Fibroblast of lung (primary cell): Measurements from ENCODE around the gene NR0B2. TPM values are rescaled to one million over a fixed set of nuclear protein-coding genes. Genes with fewer than 3 reads are reported as not detected.

Source experiments
- DNase-seq, 2 donors: peaks; one replicate each; pipeline versions ENCODE4 v3.0.0 to v3.0.0-alpha.2; 2010; ENCODE audit warnings: low read depth in 2 of 2
- H2AFZ ChIP-seq: 2 replicates; pipeline ENCODE4 v1.5.1; 2012; ENCODE audit warnings: low read length, control low read depth, inconsistent platforms
- H3K27ac ChIP-seq: 2 replicates; pipeline ENCODE4 v1.5.1; 2011; ENCODE audit warnings: low read length, control low read depth; ENCODE audit not compliant: insufficient read depth
- H3K27me3 ChIP-seq: 2 replicates; pipeline ENCODE4 v1.5.1; 2011; ENCODE audit warnings: mild to moderate bottlenecking, low read length; ENCODE audit not compliant: control insufficient read depth, insufficient read depth
- H3K36me3 ChIP-seq: 2 replicates; pipeline ENCODE4 v1.5.1; 2011; ENCODE audit warnings: low read length; ENCODE audit not compliant: control insufficient read depth, insufficient read depth
- H3K4me1 ChIP-seq: 2 replicates; pipeline ENCODE4 v1.5.1; 2011; ENCODE audit warnings: low read length; ENCODE audit not compliant: control insufficient read depth, insufficient read depth; ENCODE audit errors: extremely low read depth
- H3K4me2 ChIP-seq: 2 replicates; pipeline ENCODE4 v1.5.1; 2011; ENCODE audit warnings: low read length, control low read depth; ENCODE audit not compliant: insufficient read depth; ENCODE audit errors: extremely low read depth
- H3K4me3 ChIP-seq, 4 experiments: fragments of 200-600 bp in 1 of 4; sonication (generic) in 1 of 4; replicated peaks in 1 of 4; 2 replicates each; pipeline ENCODE4 v1.5.1; 2011 to 2016; ENCODE audit warnings: low read length in 4 of 4, low read depth in 3 of 4, mild to moderate bottlenecking in 3 of 4, control low read depth in 2 of 4, inconsistent platforms in 1 of 4, mixed read lengths in 1 of 4; ENCODE audit not compliant: insufficient read depth in 1 of 4; ENCODE audit errors: control extremely low read depth in 1 of 4
- H3K79me2 ChIP-seq: 2 replicates; pipeline ENCODE4 v1.5.1; 2012; ENCODE audit warnings: mild to moderate bottlenecking, low read length, inconsistent platforms; ENCODE audit not compliant: control insufficient read depth, insufficient read depth
- H3K9ac ChIP-seq: 2 replicates; pipeline ENCODE4 v1.5.1; 2011; ENCODE audit warnings: mild to moderate bottlenecking, low read length, control low read depth; ENCODE audit not compliant: insufficient read depth
- H3K9me3 ChIP-seq: 2 replicates; pipeline ENCODE4 v1.5.1; 2012; ENCODE audit warnings: low read depth, low read length; ENCODE audit not compliant: control insufficient read depth, insufficient read depth
- H4K20me1 ChIP-seq: 2 replicates; pipeline ENCODE4 v1.5.1; 2011; ENCODE audit warnings: low read length; ENCODE audit not compliant: control insufficient read depth, insufficient read depth; ENCODE audit errors: extremely low read depth
- EZH2 ChIP-seq: IDR thresholded peaks from 2 replicates; pipeline ENCODE4 v1.5.1; 2012; ENCODE audit warnings: low read length, control low read depth, mild to moderate bottlenecking; ENCODE audit errors: missing control alignments
- polyA plus RNA-seq, 2 donors: library from polyadenylated mRNA; depleted of rRNA in 1 of 2; stranded (reverse) in 1 of 2; unstranded in 1 of 2; fragments of >200 nt; gene quantifications; 2 replicates each; pipeline ENCODE4 v1.2.1, GENCODE V29; 2011 to 2012; ENCODE audit warnings: missing spikeins in 1 of 2
- total RNA-seq: library from RNA; depleted of rRNA; stranded (reverse); fragments of >200 nt; gene quantifications from 2 replicates; pipeline ENCODE4 v1.2.1, GENCODE V29; 2014
- TF ChIP-seq, protein P1 (sequence below), 2 donors: IDR thresholded peaks in 1 of 2; conservative IDR thresholded peaks in 1 of 2; 1 replicate in 1 of 2; 2 replicates in 1 of 2; pipeline ENCODE4 v1.5.1; 2011 to 2012; ENCODE audit warnings: low read length in 2 of 2, control low read depth in 1 of 2, inconsistent platforms in 1 of 2, low read depth in 1 of 2, mild to moderate bottlenecking in 1 of 2

NR0B2 gene
- total and polyA plus RNA-seq, 2 donors (not counting 1 experiment from before 2014, with no cell fraction given), result not detected

GRCh38 chr1:26941311-26941710, 27.5 kb upstream of the NR0B2 start:
- no peak overlapping the region for H3K27ac ChIP-seq
- no peak overlapping the region for H3K9ac ChIP-seq
- no peak overlapping the region for H3K4me2 ChIP-seq
- H3K27me3 ChIP-seq, result no peaks in the 10 kb centered on the region
- no peaks in the 10 kb centered on the region for H4K20me1 ChIP-seq
- peaks cover 13% of the 10 kb centered on the region for H3K79me2 ChIP-seq
- peaks cover 20% of the 10 kb centered on the region for H3K36me3 ChIP-seq
- H3K4me3 ChIP-seq, result no peak overlapping the region
- DNase-seq, result no peak
- no peaks in the 10 kb centered on the region for H3K9me3 ChIP-seq
- TF ChIP-seq, protein P1, sequence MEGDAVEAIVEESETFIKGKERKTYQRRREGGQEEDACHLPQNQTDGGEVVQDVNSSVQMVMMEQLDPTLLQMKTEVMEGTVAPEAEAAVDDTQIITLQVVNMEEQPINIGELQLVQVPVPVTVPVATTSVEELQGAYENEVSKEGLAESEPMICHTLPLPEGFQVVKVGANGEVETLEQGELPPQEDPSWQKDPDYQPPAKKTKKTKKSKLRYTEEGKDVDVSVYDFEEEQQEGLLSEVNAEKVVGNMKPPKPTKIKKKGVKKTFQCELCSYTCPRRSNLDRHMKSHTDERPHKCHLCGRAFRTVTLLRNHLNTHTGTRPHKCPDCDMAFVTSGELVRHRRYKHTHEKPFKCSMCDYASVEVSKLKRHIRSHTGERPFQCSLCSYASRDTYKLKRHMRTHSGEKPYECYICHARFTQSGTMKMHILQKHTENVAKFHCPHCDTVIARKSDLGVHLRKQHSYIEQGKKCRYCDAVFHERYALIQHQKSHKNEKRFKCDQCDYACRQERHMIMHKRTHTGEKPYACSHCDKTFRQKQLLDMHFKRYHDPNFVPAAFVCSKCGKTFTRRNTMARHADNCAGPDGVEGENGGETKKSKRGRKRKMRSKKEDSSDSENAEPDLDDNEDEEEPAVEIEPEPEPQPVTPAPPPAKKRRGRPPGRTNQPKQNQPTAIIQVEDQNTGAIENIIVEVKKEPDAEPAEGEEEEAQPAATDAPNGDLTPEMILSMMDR (conservative IDR thresholded peaks at IDR 0.05 in 1 of 2, IDR thresholded peaks at IDR 0.05 in 1 of 2; ENCODE audit: low read depth in 1 of 2, low read length in 2 of 2), result no peak
- no peak for TF ChIP-seq EZH2
- H3K4me1 ChIP-seq, result no peaks in the 10 kb centered on the region
- H2AFZ ChIP-seq, result no peak overlapping the region

- H3K36me3 ChIP-seq, result peaks cover 18% of the 10 kb centered on the region
- no peaks in the 10 kb centered on the region for H3K9me3 ChIP-seq
- peaks cover 13% of the 10 kb centered on the region for H3K79me2 ChIP-seq
Measured at GRCh38 chr1:26938659-26939025, 24.9 kb upstream of the NR0B2 start.

DNA sequence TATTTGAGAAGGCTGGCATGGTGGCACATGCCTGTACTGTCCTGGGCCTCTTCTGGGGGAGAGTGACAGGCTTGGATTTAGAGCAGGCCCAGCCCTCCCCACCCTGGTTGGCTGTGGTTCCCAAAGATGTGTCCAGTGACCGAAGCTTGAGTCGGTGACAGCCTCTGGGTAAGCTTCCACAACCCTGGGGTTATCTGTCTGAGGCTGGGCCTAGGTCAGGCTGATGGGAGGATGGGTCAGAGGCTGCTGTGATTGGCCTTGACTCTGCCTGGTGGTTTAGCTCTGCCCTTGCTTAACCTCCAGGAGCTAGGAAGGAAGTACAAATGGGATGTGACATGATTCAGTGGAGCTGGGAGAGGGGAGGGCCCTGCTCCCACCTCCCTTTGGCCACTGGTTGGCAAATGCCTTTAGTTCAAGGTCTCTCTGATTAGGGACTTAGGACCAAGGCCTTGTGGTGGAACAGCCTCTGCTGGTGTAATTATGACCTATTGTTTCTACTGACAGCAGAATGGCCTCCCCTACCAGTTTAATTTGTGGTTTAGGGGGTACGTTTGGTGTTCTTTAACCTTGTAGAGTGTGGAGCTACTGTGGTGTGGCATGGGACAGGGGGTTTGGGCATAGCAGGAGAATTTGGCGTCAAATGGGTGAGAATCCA, 24.4 kb upstream of the NR0B2 start:
- H3K36me3 ChIP-seq, result peaks cover 19% of the 10 kb centered on the region
- no peak overlapping the region for H3K27ac ChIP-seq
- no peaks in the 10 kb centered on the region for H3K27me3 ChIP-seq
- H3K4me1 ChIP-seq, result no peaks in the 10 kb centered on the region
- peaks cover 13% of the 10 kb centered on the region for H3K79me2 ChIP-seq
- H4K20me1 ChIP-seq, result no peaks in the 10 kb centered on the region
- no peak overlapping the region for H3K4me2 ChIP-seq
- H3K4me3 ChIP-seq, result no peak overlapping the region
- H3K9me3 ChIP-seq, result no peaks in the 10 kb centered on the region
- no peak overlapping the region for H2AFZ ChIP-seq
- no peak overlapping the region for H3K9ac ChIP-seq
- DNase-seq, result no peak
- TF ChIP-seq EZH2, result no peak
- TF ChIP-seq, protein P1 (conservative IDR thresholded peaks at IDR 0.05 in 1 of 2, IDR thresholded peaks at IDR 0.05 in 1 of 2; ENCODE audit: low read depth in 1 of 2, low read length in 2 of 2), result no peak

More at GRCh38 chr1:26938659-26939025, 24.9 kb upstream of the NR0B2 start:
- Histone ChIP-seq H3K9ac (no peak overlapping the region), H3K4me3 (no peak overlapping the region), H3K27me3 (no peaks in the 10 kb centered on the region), H3K27ac (no peak overlapping the region), H4K20me1 (no peaks in the 10 kb centered on the region), H2AFZ (no peak overlapping the region), H3K4me2 (no peak overlapping the region), H3K4me1 (no peaks in the 10 kb centered on the region)
- no peak for DNase-seq
- TF ChIP-seq EZH2, result no peak
- TF ChIP-seq, protein P1 (conservative IDR thresholded peaks at IDR 0.05 in 1 of 2, IDR thresholded peaks at IDR 0.05 in 1 of 2; ENCODE audit: low read depth in 1 of 2, low read length in 2 of 2), result no peak
